PC-3 (cell line): ENCODE data around the gene SVOPL.

Experiments
- CTCF ChIP-seq: fragments of 300-600 bp; sonication (generic); conservative IDR thresholded peaks from 2 replicates; pipeline ENCODE4 v1.5.1; 2017; ENCODE audit warnings: antibody characterized with exemption, low read depth, mild to moderate bottlenecking, low read length
- EZH2 ChIP-seq: fragments of 300-600 bp; sonication (generic); IDR thresholded peaks from one replicate; pipeline ENCODE4 v1.6.1; 2017; ENCODE audit warnings: antibody characterized with exemption, mild to moderate bottlenecking, low read length; ENCODE audit not compliant: unreplicated experiment

- TF ChIP-seq CTCF (no peak), EZH2 (no peak)
Measured at GRCh38 chr7:138713191-138713590, 12.0 kb upstream of the SVOPL start.
